GM12891 (cell line): Measurements from ENCODE around the gene OR2A25. TPM values are rescaled to one million over a fixed set of nuclear protein-coding genes. Genes with fewer than 3 reads are reported as not detected.

Experiments used
- DNase-seq: peaks from one replicate; pipeline ENCODE4 v3.0.0; 2011; ENCODE audit warnings: low spot score; ENCODE audit not compliant: insufficient read length
- FAIRE-seq: peaks from 2 replicates; lab custom pipeline; 2011; peaks lifted over from hg19 to GRCh38; lab: Jason Lieb, UNC
- PAX5 ChIP-seq: IDR thresholded peaks from 2 replicates; pipeline ENCODE4 v1.6.1; 2011; ENCODE audit warnings: low read length, moderate library complexity, mild to moderate bottlenecking; ENCODE audit not compliant: insufficient read depth, severe bottlenecking
- POLR2A ChIP-seq: IDR thresholded peaks from 2 replicates; pipeline ENCODE4 v1.6.1; 2011; ENCODE audit warnings: low read depth, low read length, control low read depth
- POLR2AphosphoS5 ChIP-seq: IDR thresholded peaks from 2 replicates; pipeline ENCODE4 v1.6.1; 2011; ENCODE audit warnings: low read depth, low read length, control low read depth
- POU2F2 ChIP-seq: IDR thresholded peaks from 2 replicates; pipeline ENCODE4 v1.6.1; 2011; ENCODE audit warnings: low read depth, mild to moderate bottlenecking, control low read depth, low read length, moderate library complexity
- SPI1 ChIP-seq: IDR thresholded peaks from 2 replicates; pipeline ENCODE4 v1.6.1; 2011; ENCODE audit warnings: low read depth, low read length, control low read depth
- TAF1 ChIP-seq: IDR thresholded peaks from 2 replicates; pipeline ENCODE4 v1.6.1; 2011; ENCODE audit warnings: low read depth, low read length, control low read depth
- polyA plus RNA-seq: library from polyadenylated mRNA; unstranded; fragments of >200 nt; gene quantifications from one replicate; pipeline ENCODE4 v1.2.1, GENCODE V29; 2012; ENCODE audit warnings: low read depth, missing spikeins, inconsistent platforms; ENCODE audit not compliant: missing spikeins

Gene OR2A25, protein sequence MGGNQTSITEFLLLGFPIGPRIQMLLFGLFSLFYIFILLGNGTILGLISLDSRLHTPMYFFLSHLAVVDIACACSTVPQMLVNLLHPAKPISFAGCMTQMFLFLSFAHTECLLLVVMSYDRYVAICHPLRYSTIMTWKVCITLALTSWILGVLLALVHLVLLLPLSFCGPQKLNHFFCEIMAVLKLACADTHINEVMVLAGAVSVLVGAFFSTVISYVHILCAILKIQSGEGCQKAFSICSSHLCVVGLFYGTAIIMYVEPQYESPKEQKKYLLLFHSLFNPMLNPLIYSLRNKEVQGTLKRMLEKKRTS
- polyA plus RNA-seq, result not detected

GRCh38 chr7:144069511-144069910 is at the start of gene OR2A25:
Gene OR2A25, plus strand, starts transcription at chr7:144069811. Its CDS starts 4,409 bp downstream, at chr7:144074220.
- no peak for FAIRE-seq
- no peak for DNase-seq
- TF ChIP-seq PAX5 (no peak), POU2F2 (no peak), SPI1 (no peak), POLR2AphosphoS5 (no peak), POLR2A (no peak), TAF1 (no peak)

- FAIRE-seq, result no peak
- no peak for TF ChIP-seq POLR2A
- no peak for DNase-seq
Measured at GRCh38 chr7:144020340-144020739, 49.3 kb upstream of the OR2A25 start.

- TF ChIP-seq POLR2A (no peak), POLR2AphosphoS5 (no peak), TAF1 (no peak), PAX5 (no peak), POU2F2 (no peak), SPI1 (no peak)
- FAIRE-seq, result no peak
- DNase-seq, result no peak
Measured at GRCh38 chr7:144022169-144022568, 47.4 kb upstream of the OR2A25 start.

GRCh38 chr7:144023171-144023827 is 46.3 kb upstream of the OR2A25 start:
- no peak for DNase-seq
- TF ChIP-seq SPI1 (no peak), POU2F2 (no peak), POLR2A (no peak), POLR2AphosphoS5 (no peak), TAF1 (no peak), PAX5 (no peak)

DNA sequence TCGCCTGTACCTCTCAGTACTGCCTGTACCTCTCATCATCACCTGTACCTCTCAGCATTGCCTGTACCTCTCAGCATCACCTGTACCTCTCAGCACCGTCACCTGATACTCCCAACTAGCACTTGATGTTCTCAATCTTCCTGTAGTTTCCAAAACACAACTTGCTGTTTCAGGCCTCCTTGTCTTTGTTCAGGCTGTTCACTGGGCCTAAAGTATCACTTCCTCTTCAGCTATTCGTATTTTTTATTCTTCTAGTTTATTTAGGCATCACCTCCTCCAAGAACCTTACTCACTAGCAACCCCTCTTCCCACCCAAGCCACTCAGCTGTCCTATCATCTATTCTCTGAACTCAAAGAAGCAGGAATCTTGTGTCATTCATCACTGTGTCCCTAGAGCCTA is 45.4 kb upstream of the OR2A25 start:
- TF ChIP-seq SPI1 (peak; percentile 86), POLR2AphosphoS5 (no peak)
- no peak for DNase-seq
- FAIRE-seq, result no peak

More at GRCh38 chr7:144023171-144023827, 46.3 kb upstream of the OR2A25 start:
- FAIRE-seq, result no peak

DNA sequence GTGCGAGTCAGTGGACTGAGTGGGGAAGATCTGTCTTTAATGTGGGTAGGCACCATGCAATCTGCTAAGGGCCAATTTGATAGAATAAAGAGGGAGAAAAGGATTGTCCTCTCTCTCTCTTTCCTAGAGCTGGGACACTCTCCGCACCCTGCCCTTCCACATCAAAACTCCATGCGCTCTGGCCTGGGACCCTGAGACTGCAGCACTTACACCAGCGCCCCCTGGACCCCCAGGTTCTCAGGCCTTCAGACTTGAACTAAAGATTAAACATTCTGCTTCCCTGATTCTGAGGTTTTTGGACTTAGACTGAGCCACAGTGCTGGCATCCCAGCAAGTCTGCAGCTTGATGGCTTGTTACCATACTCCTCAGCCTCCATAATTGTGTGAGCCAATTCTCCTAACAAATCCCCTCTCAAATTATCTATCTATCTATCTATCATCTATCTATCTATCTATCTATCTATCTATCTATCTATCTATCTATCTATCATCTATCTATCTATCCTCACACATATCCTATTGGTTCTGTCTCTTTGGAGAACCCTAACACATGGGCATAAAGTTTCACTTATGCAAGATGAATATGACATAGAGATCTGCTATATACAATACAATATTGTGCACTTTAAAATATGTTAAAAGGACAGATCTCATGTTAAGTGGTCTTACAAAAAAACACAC is 43.3 kb upstream of the OR2A25 start:
- FAIRE-seq (no peak), DNase-seq (no peak)
- TF ChIP-seq POU2F2, result no peak
- TF ChIP-seq SPI1, result no peak
- TF ChIP-seq TAF1, result no peak
- TF ChIP-seq POLR2A, result no peak
- no peak for TF ChIP-seq POLR2AphosphoS5
- no peak for TF ChIP-seq PAX5

DNA sequence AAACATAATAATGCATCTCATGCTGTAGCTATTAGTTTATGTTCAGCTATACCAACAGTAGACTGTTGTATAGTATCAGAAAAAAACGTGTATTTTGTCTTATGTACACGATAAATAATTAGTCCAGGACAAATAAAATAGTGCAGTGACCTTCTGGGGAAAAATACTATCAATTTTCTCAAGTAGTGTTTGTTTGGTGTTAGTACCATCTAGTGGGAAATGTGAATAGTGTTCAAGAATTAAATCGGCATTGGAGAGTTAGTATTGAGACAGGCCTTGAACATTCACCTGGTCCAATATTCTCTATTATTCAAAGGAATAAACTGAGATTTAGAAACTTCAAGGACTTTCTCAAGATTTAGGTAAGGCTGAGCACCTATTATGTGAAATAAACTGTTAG is 42.5 kb upstream of the OR2A25 start:
- DNase-seq (no peak), FAIRE-seq (peak; percentile 20)

GRCh38 chr7:144027974-144028373 is 41.6 kb upstream of the OR2A25 start:
- no peak for DNase-seq
- FAIRE-seq, result no peak
- TF ChIP-seq POLR2AphosphoS5, result no peak
- peak; percentile 53 for TF ChIP-seq SPI1
- no peak for TF ChIP-seq TAF1
- TF ChIP-seq POLR2A, result no peak
- TF ChIP-seq POU2F2, result no peak
- no peak for TF ChIP-seq PAX5

More for the DNA sequence above, 42.5 kb upstream of the OR2A25 start:
- TF ChIP-seq SPI1 (no peak), POLR2AphosphoS5 (no peak), PAX5 (no peak), TAF1 (no peak), POU2F2 (no peak), POLR2A (no peak)

DNA sequence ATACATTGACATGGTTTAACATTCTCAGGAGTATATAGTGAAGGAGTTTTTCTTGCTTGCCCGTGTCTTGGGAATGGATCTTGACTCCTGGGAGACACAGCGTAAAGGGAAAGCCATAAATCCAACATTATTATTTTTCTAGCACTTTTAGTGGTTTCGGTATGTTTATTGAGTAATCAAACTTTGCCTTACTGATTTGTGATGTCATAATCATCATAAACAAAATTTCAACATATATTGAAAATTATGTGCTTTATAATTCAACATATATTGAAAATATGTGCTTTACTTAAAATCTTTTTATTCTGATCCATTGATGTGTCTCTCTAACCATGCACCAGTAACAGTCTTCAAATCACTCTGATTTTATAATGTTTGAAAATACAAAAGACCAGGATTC is 41.1 kb upstream of the OR2A25 start:
- TF ChIP-seq PAX5 (no peak), SPI1 (no peak), POU2F2 (no peak), POLR2AphosphoS5 (no peak), TAF1 (no peak), POLR2A (no peak)
- DNase-seq (no peak), FAIRE-seq (no peak)
